Skeletal muscle satellite cell (primary cell): Measurements from ENCODE around the gene BRINP1.

Experiments
- H3K27me3 ChIP-seq: 2 replicates; pipeline ENCODE4 v1.7.0; 2013; ENCODE audit warnings: low read length; ENCODE audit not compliant: control insufficient read depth, insufficient read depth
- H3K36me3 ChIP-seq: 2 replicates; pipeline ENCODE4 v1.7.0; 2013; ENCODE audit warnings: mild to moderate bottlenecking, control low read depth, low read length; ENCODE audit not compliant: insufficient read depth
- H3K4me1 ChIP-seq: 2 replicates; pipeline ENCODE4 v1.7.0; 2013; ENCODE audit warnings: low read length; ENCODE audit not compliant: control insufficient read depth, insufficient read depth
- H3K4me2 ChIP-seq: 2 replicates; pipeline ENCODE4 v1.7.0; 2013; ENCODE audit warnings: mild to moderate bottlenecking, low read length
- H3K4me3 ChIP-seq: 2 replicates; pipeline ENCODE4 v1.7.0; 2013; ENCODE audit warnings: low read length
- H3K9ac ChIP-seq: 2 replicates; pipeline ENCODE4 v1.7.0; 2013; ENCODE audit warnings: mild to moderate bottlenecking, low read depth, low read length, moderate library complexity
- H3K9me3 ChIP-seq: replicated peaks from 2 replicates; pipeline ENCODE4 v1.7.0; 2013; ENCODE audit warnings: mild to moderate bottlenecking, control low read depth, low read length

Gene BRINP1

GRCh38 chr9:119273325-119273904 is 95.8 kb downstream of the BRINP1 start:
- H3K27me3 ChIP-seq: no peaks in the 10 kb centered on the region
- no peak overlapping the region for H3K4me2 ChIP-seq
- no peak overlapping the region for H3K9ac ChIP-seq
- H3K4me1 ChIP-seq: no peaks in the 10 kb centered on the region
- H3K36me3 ChIP-seq: no peaks in the 10 kb centered on the region
- H3K4me3 ChIP-seq: no peak overlapping the region
- no peaks in the 10 kb centered on the region for H3K9me3 ChIP-seq

GRCh38 chr9:119272500-119273211 is 96.6 kb downstream of the BRINP1 start:
- Histone ChIP-seq H3K9ac (no peak overlapping the region), H3K27me3 (no peaks in the 10 kb centered on the region), H3K4me3 (no peak overlapping the region), H3K4me2 (no peak overlapping the region), H3K36me3 (no peaks in the 10 kb centered on the region), H3K4me1 (no peaks in the 10 kb centered on the region), H3K9me3 (no peaks in the 10 kb centered on the region)

GRCh38 chr9:119268985-119269384 is 100.2 kb downstream of the BRINP1 start:
- H3K4me3 ChIP-seq: no peak overlapping the region
- no peak overlapping the region for H3K9ac ChIP-seq
- no peaks in the 10 kb centered on the region for H3K27me3 ChIP-seq
- H3K4me2 ChIP-seq: no peak overlapping the region
- no peaks in the 10 kb centered on the region for H3K4me1 ChIP-seq
- H3K9me3 ChIP-seq: no peaks in the 10 kb centered on the region
- no peaks in the 10 kb centered on the region for H3K36me3 ChIP-seq

- no peaks in the 10 kb centered on the region for H3K9me3 ChIP-seq
- no peaks in the 10 kb centered on the region for H3K4me1 ChIP-seq
- no peaks in the 10 kb centered on the region for H3K27me3 ChIP-seq
- H3K4me3 ChIP-seq: no peak overlapping the region
- H3K4me2 ChIP-seq: no peak overlapping the region
- no peak overlapping the region for H3K9ac ChIP-seq
- no peaks in the 10 kb centered on the region for H3K36me3 ChIP-seq
Measured at GRCh38 chr9:119264165-119264564, 105.1 kb downstream of the BRINP1 start.

- no peak overlapping the region for H3K4me3 ChIP-seq
- H3K4me1 ChIP-seq: no peaks in the 10 kb centered on the region
- H3K9me3 ChIP-seq: no peaks in the 10 kb centered on the region
- H3K9ac ChIP-seq: no peak overlapping the region
- no peak overlapping the region for H3K4me2 ChIP-seq
- H3K27me3 ChIP-seq: no peaks in the 10 kb centered on the region
- no peaks in the 10 kb centered on the region for H3K36me3 ChIP-seq
Measured at GRCh38 chr9:119257592-119257991, 111.6 kb downstream of the BRINP1 start.

GRCh38 chr9:119255116-119255515 is 114.1 kb downstream of the BRINP1 start:
- Histone ChIP-seq H3K9ac (no peak overlapping the region), H3K36me3 (no peaks in the 10 kb centered on the region), H3K4me2 (no peak overlapping the region), H3K4me3 (no peak overlapping the region), H3K27me3 (no peaks in the 10 kb centered on the region), H3K4me1 (no peaks in the 10 kb centered on the region), H3K9me3 (no peaks in the 10 kb centered on the region)

- Histone ChIP-seq H3K4me2 (no peak overlapping the region), H3K36me3 (no peaks in the 10 kb centered on the region)
Measured at GRCh38 chr9:119252671-119253299, 116.5 kb downstream of the BRINP1 start.

GRCh38 chr9:119251936-119252335 is 117.3 kb downstream of the BRINP1 start:
- H3K36me3 ChIP-seq: no peaks in the 10 kb centered on the region
- H3K4me3 ChIP-seq: no peak overlapping the region
- H3K4me2 ChIP-seq: no peak overlapping the region
- no peaks in the 10 kb centered on the region for H3K4me1 ChIP-seq
- no peak overlapping the region for H3K9ac ChIP-seq
- H3K9me3 ChIP-seq: no peaks in the 10 kb centered on the region
- no peaks in the 10 kb centered on the region for H3K27me3 ChIP-seq

More at GRCh38 chr9:119252671-119253299, 116.5 kb downstream of the BRINP1 start:
- Histone ChIP-seq H3K27me3 (no peaks in the 10 kb centered on the region), H3K9ac (no peak overlapping the region), H3K9me3 (no peaks in the 10 kb centered on the region), H3K4me3 (no peak overlapping the region), H3K4me1 (no peaks in the 10 kb centered on the region)

GRCh38 chr9:119250730-119251129 is 118.5 kb downstream of the BRINP1 start:
- Histone ChIP-seq H3K9ac (no peak overlapping the region), H3K9me3 (no peaks in the 10 kb centered on the region)

GRCh38 chr9:119240546-119240945 is 128.7 kb downstream of the BRINP1 start:
- Histone ChIP-seq H3K27me3 (no peaks in the 10 kb centered on the region), H3K4me3 (no peak overlapping the region), H3K4me1 (no peaks in the 10 kb centered on the region), H3K9me3 (no peaks in the 10 kb centered on the region), H3K4me2 (no peak overlapping the region), H3K9ac (no peak overlapping the region), H3K36me3 (no peaks in the 10 kb centered on the region)

More at GRCh38 chr9:119250730-119251129, 118.5 kb downstream of the BRINP1 start:
- H3K4me3 ChIP-seq: no peak overlapping the region
- H3K4me2 ChIP-seq: no peak overlapping the region
- H3K36me3 ChIP-seq: no peaks in the 10 kb centered on the region
- no peaks in the 10 kb centered on the region for H3K27me3 ChIP-seq
- no peaks in the 10 kb centered on the region for H3K4me1 ChIP-seq

- Histone ChIP-seq H3K9me3 (no peaks in the 10 kb centered on the region), H3K4me3 (no peak overlapping the region), H3K4me2 (no peak overlapping the region), H3K36me3 (no peaks in the 10 kb centered on the region), H3K27me3 (no peaks in the 10 kb centered on the region), H3K9ac (no peak overlapping the region), H3K4me1 (peaks cover 8% of the 10 kb centered on the region)
Measured at GRCh38 chr9:119234636-119235035, 134.6 kb downstream of the BRINP1 start.
